NT2/D1 (cell line): ENCODE data around the gene TSPOAP1.

Experiments used
- DNase-seq: peaks from one replicate; pipeline ENCODE4 v3.0.0-alpha.2; 2011; ENCODE audit warnings: low read depth, low spot score
- H3K27me3 ChIP-seq: 2 replicates; pipeline ENCODE4 v1.6.0; 2011; ENCODE audit warnings: mild to moderate bottlenecking; ENCODE audit not compliant: insufficient read length, insufficient read depth
- H3K36me3 ChIP-seq: 2 replicates; pipeline ENCODE4 v1.6.1; 2011; ENCODE audit warnings: mild to moderate bottlenecking, low read length, mixed read lengths; ENCODE audit not compliant: insufficient read depth, insufficient read length
- H3K4me1 ChIP-seq: 2 replicates; pipeline ENCODE4 v1.5.1; 2011; ENCODE audit not compliant: insufficient read depth, insufficient read length
- H3K4me3 ChIP-seq: 2 replicates; pipeline ENCODE4 v1.5.1; 2011; ENCODE audit warnings: low read depth; ENCODE audit not compliant: insufficient read length
- H3K9ac ChIP-seq: 2 replicates; pipeline ENCODE4 v1.6.0; 2011; ENCODE audit warnings: low read depth; ENCODE audit not compliant: insufficient read length
- H3K9me3 ChIP-seq: 2 replicates; pipeline ENCODE4 v1.5.1; 2011; ENCODE audit warnings: mild to moderate bottlenecking, low read length; ENCODE audit not compliant: insufficient read depth
- SUZ12 ChIP-seq: IDR thresholded peaks from 2 replicates; pipeline ENCODE4 v1.6.1; 2011; ENCODE audit not compliant: insufficient read length, insufficient read depth; ENCODE audit errors: extremely low read depth
- YY1 ChIP-seq: IDR thresholded peaks from 2 replicates; pipeline ENCODE4 v1.6.1; 2011; ENCODE audit not compliant: insufficient read length, insufficient read depth
- ZNF274 ChIP-seq: IDR thresholded peaks from 2 replicates; pipeline ENCODE4 v1.6.1; 2011; ENCODE audit warnings: mild to moderate bottlenecking, low read depth, low read length

TSPOAP1 gene

GRCh38 chr17:58319173-58320162, 9.1 kb downstream of the TSPOAP1 start:
- DNase-seq, result no peak
- TF ChIP-seq ZNF274 (no peak), SUZ12 (no peak), YY1 (no peak)
- Histone ChIP-seq H3K9me3 (no peaks in the 10 kb centered on the region), H3K9ac (peak overlapping the region; percentile 17), H3K4me3 (no peak overlapping the region), H3K36me3 (no peaks in the 10 kb centered on the region), H3K4me1 (peaks cover 16% of the 10 kb centered on the region), H3K27me3 (peaks cover 8% of the 10 kb centered on the region)

GRCh38 chr17:58318627-58319172, 9.9 kb downstream of the TSPOAP1 start:
- H3K9me3 ChIP-seq, result no peaks in the 10 kb centered on the region
- no peak overlapping the region for H3K4me3 ChIP-seq
- H3K36me3 ChIP-seq, result no peaks in the 10 kb centered on the region
- H3K9ac ChIP-seq, result no peak overlapping the region
- H3K27me3 ChIP-seq, result peaks cover 8% of the 10 kb centered on the region
- peaks cover 13% of the 10 kb centered on the region for H3K4me1 ChIP-seq
- TF ChIP-seq ZNF274 (no peak), YY1 (no peak)
- no peak for DNase-seq

GRCh38 chr17:58318065-58318481, 10.5 kb downstream of the TSPOAP1 start:
- no peak for TF ChIP-seq SUZ12
- TF ChIP-seq ZNF274, result no peak
- TF ChIP-seq YY1, result no peak
- Histone ChIP-seq H3K36me3 (no peaks in the 10 kb centered on the region), H3K4me1 (peaks cover 9% of the 10 kb centered on the region), H3K4me3 (no peak overlapping the region), H3K9ac (no peak overlapping the region), H3K9me3 (no peaks in the 10 kb centered on the region), H3K27me3 (peaks cover 2% of the 10 kb centered on the region)
- DNase-seq, result no peak

GRCh38 chr17:58317421-58318064, 11.1 kb downstream of the TSPOAP1 start:
- H3K4me3 ChIP-seq, result no peak overlapping the region
- H3K9ac ChIP-seq, result no peak overlapping the region
- TF ChIP-seq ZNF274 (no peak), SUZ12 (no peak), YY1 (no peak)
- no peaks in the 10 kb centered on the region for H3K9me3 ChIP-seq
- H3K27me3 ChIP-seq, result no peaks in the 10 kb centered on the region
- H3K4me1 ChIP-seq, result peaks cover 6% of the 10 kb centered on the region
- no peak for DNase-seq
- H3K36me3 ChIP-seq, result no peaks in the 10 kb centered on the region

- Histone ChIP-seq H3K4me1 (peaks cover 7% of the 10 kb centered on the region), H3K27me3 (no peaks in the 10 kb centered on the region), H3K4me3 (no peak overlapping the region), H3K9me3 (no peaks in the 10 kb centered on the region), H3K36me3 (no peaks in the 10 kb centered on the region), H3K9ac (no peak overlapping the region)
- TF ChIP-seq ZNF274 (no peak), SUZ12 (no peak), YY1 (no peak)
- DNase-seq, result no peak
Measured at GRCh38 chr17:58316260-58316960, 12.2 kb downstream of the TSPOAP1 start.

GRCh38 chr17:58315750-58316149, 12.8 kb downstream of the TSPOAP1 start:
- DNase-seq, result no peak
- TF ChIP-seq ZNF274, result no peak
- TF ChIP-seq SUZ12, result no peak
- no peak for TF ChIP-seq YY1
- Histone ChIP-seq H3K27me3 (no peaks in the 10 kb centered on the region), H3K4me3 (no peak overlapping the region), H3K4me1 (peaks cover 7% of the 10 kb centered on the region), H3K9ac (no peak overlapping the region), H3K36me3 (no peaks in the 10 kb centered on the region), H3K9me3 (no peaks in the 10 kb centered on the region)

- H3K4me1 ChIP-seq, result peaks cover 7% of the 10 kb centered on the region
- H3K4me3 ChIP-seq, result no peak overlapping the region
- H3K27me3 ChIP-seq, result no peaks in the 10 kb centered on the region
- no peaks in the 10 kb centered on the region for H3K9me3 ChIP-seq
- DNase-seq, result no peak
- TF ChIP-seq ZNF274 (no peak), SUZ12 (no peak), YY1 (no peak)
- H3K36me3 ChIP-seq, result no peaks in the 10 kb centered on the region
- no peak overlapping the region for H3K9ac ChIP-seq
Measured at GRCh38 chr17:58315281-58315711, 13.3 kb downstream of the TSPOAP1 start.
